ENCODE results near the gene GABRG3.

DNA sequence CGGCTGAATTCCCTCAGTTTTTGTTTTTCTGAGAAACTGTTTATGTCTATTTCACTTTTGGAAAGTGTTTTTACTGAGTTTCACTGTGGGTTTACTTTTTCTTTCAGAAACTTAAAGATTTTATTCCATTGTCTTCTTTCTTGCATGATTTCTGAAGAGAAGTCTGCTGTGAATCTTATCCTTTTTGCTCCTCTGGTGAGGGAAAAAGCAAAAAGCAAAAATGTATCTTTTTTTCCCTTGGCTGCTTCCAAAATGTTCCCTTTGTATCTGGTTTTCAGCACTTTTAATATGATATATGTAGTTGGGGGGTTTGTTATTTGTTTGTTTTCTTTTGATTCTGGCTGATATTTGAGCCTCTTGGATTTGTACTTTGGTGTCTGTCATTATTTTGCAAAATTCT, 538.0 kb downstream of the GABRG3 start:
- TF ChIP-seq, protein P1, sequence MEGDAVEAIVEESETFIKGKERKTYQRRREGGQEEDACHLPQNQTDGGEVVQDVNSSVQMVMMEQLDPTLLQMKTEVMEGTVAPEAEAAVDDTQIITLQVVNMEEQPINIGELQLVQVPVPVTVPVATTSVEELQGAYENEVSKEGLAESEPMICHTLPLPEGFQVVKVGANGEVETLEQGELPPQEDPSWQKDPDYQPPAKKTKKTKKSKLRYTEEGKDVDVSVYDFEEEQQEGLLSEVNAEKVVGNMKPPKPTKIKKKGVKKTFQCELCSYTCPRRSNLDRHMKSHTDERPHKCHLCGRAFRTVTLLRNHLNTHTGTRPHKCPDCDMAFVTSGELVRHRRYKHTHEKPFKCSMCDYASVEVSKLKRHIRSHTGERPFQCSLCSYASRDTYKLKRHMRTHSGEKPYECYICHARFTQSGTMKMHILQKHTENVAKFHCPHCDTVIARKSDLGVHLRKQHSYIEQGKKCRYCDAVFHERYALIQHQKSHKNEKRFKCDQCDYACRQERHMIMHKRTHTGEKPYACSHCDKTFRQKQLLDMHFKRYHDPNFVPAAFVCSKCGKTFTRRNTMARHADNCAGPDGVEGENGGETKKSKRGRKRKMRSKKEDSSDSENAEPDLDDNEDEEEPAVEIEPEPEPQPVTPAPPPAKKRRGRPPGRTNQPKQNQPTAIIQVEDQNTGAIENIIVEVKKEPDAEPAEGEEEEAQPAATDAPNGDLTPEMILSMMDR (IDR thresholded peaks at IDR 0.05) = no peak
- TF ChIP-seq POLR2A (IDR thresholded peaks at IDR 0.05) = no peak
- no peak for TF ChIP-seq EP300 (IDR thresholded peaks at IDR 0.05)
